GM15510 (cell line): ENCODE results near the gene ASCC1.

Source experiments
- POLR2A ChIP-seq: IDR thresholded peaks from 3 replicates; pipeline ENCODE4 v1.6.1; 2011; ENCODE audit warnings: borderline replicate concordance; ENCODE audit not compliant: insufficient read length; ENCODE audit errors: extremely low read depth

Gene ASCC1

GRCh38 chr10:72170263-72170662, 45.8 kb downstream of the ASCC1 start:
- no peak for TF ChIP-seq POLR2A

- no peak for TF ChIP-seq POLR2A
These were observed 49.0 kb downstream of the ASCC1 start for GRCh38 chr10:72167118-72167517.

- TF ChIP-seq POLR2A = no peak
These were observed 51.5 kb downstream of the ASCC1 start for GRCh38 chr10:72164617-72165016.

- TF ChIP-seq POLR2A = no peak
These were observed 53.1 kb downstream of the ASCC1 start for GRCh38 chr10:72162978-72163377.

GRCh38 chr10:72158176-72158575, 57.9 kb downstream of the ASCC1 start:
- no peak for TF ChIP-seq POLR2A

- no peak for TF ChIP-seq POLR2A
These were observed 59.9 kb downstream of the ASCC1 start for GRCh38 chr10:72156223-72156622.

GRCh38 chr10:72152286-72152685, 63.8 kb downstream of the ASCC1 start:
- TF ChIP-seq POLR2A = no peak

GRCh38 chr10:72146559-72147323, 69.3 kb downstream of the ASCC1 start:
- TF ChIP-seq POLR2A = no peak

- no peak for TF ChIP-seq POLR2A
These were observed 70.0 kb downstream of the ASCC1 start for GRCh38 chr10:72146071-72146470.

GRCh38 chr10:72145657-72146056, 70.4 kb downstream of the ASCC1 start:
- no peak for TF ChIP-seq POLR2A

- TF ChIP-seq POLR2A = no peak
These were observed 75.2 kb downstream of the ASCC1 start for GRCh38 chr10:72140850-72141249.

- no peak for TF ChIP-seq POLR2A
These were observed 75.9 kb downstream of the ASCC1 start for GRCh38 chr10:72140174-72140573.

GRCh38 chr10:72137583-72137982, 78.5 kb downstream of the ASCC1 start:
- no peak for TF ChIP-seq POLR2A

GRCh38 chr10:72134785-72135767, 81.0 kb downstream of the ASCC1 start:
- TF ChIP-seq POLR2A = no peak

- TF ChIP-seq POLR2A = no peak
These were observed 82.6 kb downstream of the ASCC1 start for GRCh38 chr10:72133517-72133916.

GRCh38 chr10:72132854-72133253, 83.2 kb downstream of the ASCC1 start:
- TF ChIP-seq POLR2A = no peak

- no peak for TF ChIP-seq POLR2A
These were observed 88.5 kb downstream of the ASCC1 start for GRCh38 chr10:72127571-72127970.

- no peak for TF ChIP-seq POLR2A
These were observed 89.2 kb downstream of the ASCC1 start for GRCh38 chr10:72126872-72127232.
